Mesenchymal stem cell (in vitro differentiated cells and primary cell): ENCODE measurements around the gene GNE.
"Not testable (repeated sequence)": the region's sequence is repeated elsewhere in the genome, so short reads cannot be mapped to it uniquely, and the experiment has no call there.

Experiments used
- DNase-seq: peaks from one replicate; pipeline ENCODE4 v3.0.0-alpha.2; 2013
- H2AFZ ChIP-seq: one replicate; pipeline ENCODE4 v1.6.1; 2013; ENCODE audit warnings: low read depth, mild to moderate bottlenecking, control low read depth, inconsistent platforms, low read length, moderate library complexity
- H2AK5ac ChIP-seq: 2 replicates; pipeline ENCODE4 v1.6.1; 2013; ENCODE audit warnings: low read length, moderate library complexity, mild to moderate bottlenecking, inconsistent platforms; ENCODE audit not compliant: severe bottlenecking
- H2BK120ac ChIP-seq: one replicate; pipeline ENCODE4 v1.6.1; 2013; ENCODE audit warnings: low read depth, mild to moderate bottlenecking, inconsistent platforms, low read length, moderate library complexity
- H2BK12ac ChIP-seq, 2 experiments: one replicate each; pipeline ENCODE4 v1.6.1; 2013; ENCODE audit warnings: inconsistent platforms in 2 of 2, low read length in 2 of 2, mild to moderate bottlenecking in 2 of 2, moderate library complexity in 2 of 2, control low read depth in 1 of 2
- H2BK15ac ChIP-seq: one replicate; pipeline ENCODE4 v1.6.1; 2013; ENCODE audit warnings: mild to moderate bottlenecking, low read depth, inconsistent platforms; ENCODE audit not compliant: poor library complexity, severe bottlenecking
- H2BK5ac ChIP-seq: 2 replicates; pipeline ENCODE4 v1.6.1; 2013; ENCODE audit warnings: low read depth, mild to moderate bottlenecking, low read length, control low read depth, inconsistent platforms; ENCODE audit not compliant: poor library complexity, severe bottlenecking
- H3K14ac ChIP-seq, 2 experiments: one replicate each; pipeline ENCODE4 v1.6.1; 2013; ENCODE audit warnings: inconsistent platforms in 2 of 2, low read length in 2 of 2, control low read depth in 1 of 2, mild to moderate bottlenecking in 1 of 2, moderate library complexity in 1 of 2
- H3K18ac ChIP-seq, 2 experiments: one replicate each; pipeline ENCODE4 v1.6.1; 2013; ENCODE audit warnings: inconsistent platforms in 2 of 2, low read length in 2 of 2, control low read depth in 1 of 2, low read depth in 1 of 2, mild to moderate bottlenecking in 1 of 2
- H3K23ac ChIP-seq, 2 experiments: one replicate each; pipeline ENCODE4 v1.6.1; 2013; ENCODE audit warnings: inconsistent platforms in 2 of 2, low read length in 2 of 2, mild to moderate bottlenecking in 2 of 2, moderate library complexity in 2 of 2, control low read depth in 1 of 2
- H3K27ac ChIP-seq: 2 replicates; pipeline ENCODE4 v1.5.1; 2013; ENCODE audit warnings: mild to moderate bottlenecking, moderate library complexity, low read length, control low read depth, inconsistent platforms; ENCODE audit not compliant: poor library complexity, severe bottlenecking
- H3K27me3 ChIP-seq, 2 experiments: 2 replicates each; pipeline versions ENCODE4 v1.6.1 to v1.7.0; 2013; ENCODE audit warnings: low read length in 2 of 2, mild to moderate bottlenecking in 2 of 2, moderate library complexity in 2 of 2, control low read depth in 1 of 2, inconsistent platforms in 1 of 2; ENCODE audit not compliant: control insufficient read depth in 1 of 2, insufficient read depth in 1 of 2
- H3K36me3 ChIP-seq, 2 experiments: 2 replicates each; pipeline versions ENCODE4 v1.6.1 to v1.7.0; 2013; ENCODE audit warnings: low read length in 2 of 2, control low read depth in 1 of 2, inconsistent platforms in 1 of 2, low read depth in 1 of 2, mild to moderate bottlenecking in 1 of 2; ENCODE audit not compliant: insufficient read depth in 2 of 2, control insufficient read depth in 1 of 2
- H3K4ac ChIP-seq, 2 experiments: one replicate each; pipeline ENCODE4 v1.6.1; 2013; ENCODE audit warnings: inconsistent platforms in 2 of 2, low read length in 2 of 2, mild to moderate bottlenecking in 2 of 2, moderate library complexity in 2 of 2, control low read depth in 1 of 2, low read depth in 1 of 2
- H3K4me1 ChIP-seq: 2 replicates; pipeline ENCODE4 v1.6.1; 2013; ENCODE audit warnings: low read depth, low read length, control low read depth; ENCODE audit not compliant: control insufficient read depth, insufficient read depth
- H3K4me2 ChIP-seq: 2 replicates; pipeline ENCODE4 v1.6.1; 2013; ENCODE audit warnings: low read length, mild to moderate bottlenecking, inconsistent platforms; ENCODE audit not compliant: poor library complexity, severe bottlenecking
- H3K4me3 ChIP-seq, 2 experiments: 2 replicates each; pipeline versions ENCODE4 v1.5.1 to v1.7.0; 2013; ENCODE audit warnings: low read length in 2 of 2, mild to moderate bottlenecking in 2 of 2, control low read depth in 1 of 2, low read depth in 1 of 2; ENCODE audit not compliant: insufficient read depth in 1 of 2
- H3K79me1 ChIP-seq: replicated peaks from 2 replicates; pipeline ENCODE4 v1.6.1; 2013; ENCODE audit warnings: mild to moderate bottlenecking, control low read depth, low read length, inconsistent platforms; ENCODE audit not compliant: poor library complexity, severe bottlenecking
- H3K9ac ChIP-seq: 2 replicates; pipeline ENCODE4 v1.7.0; 2013; ENCODE audit warnings: mild to moderate bottlenecking, low read length, moderate library complexity
- H3K9me3 ChIP-seq: 2 replicates; pipeline ENCODE4 v1.7.0; 2013; ENCODE audit warnings: mild to moderate bottlenecking, low read length; ENCODE audit not compliant: control insufficient read depth
- H4K8ac ChIP-seq: one replicate; pipeline ENCODE4 v1.6.1; 2013; ENCODE audit warnings: inconsistent platforms, mild to moderate bottlenecking, low read length, moderate library complexity
- H4K91ac ChIP-seq: one replicate; pipeline ENCODE4 v1.6.1; 2013; ENCODE audit warnings: mild to moderate bottlenecking, low read length, inconsistent platforms
- WGBS: methylation state at CpG from one replicate; pipeline ENCODE4 v1.1.7; 2013; ENCODE audit warnings: mixed read lengths; 5-methylcytosine and 5-hydroxymethylcytosine counted together

Gene GNE

GRCh38 chr9:36176496-36176895, 81.8 kb downstream of the GNE start:
- H3K14ac ChIP-seq, H3K4me2 ChIP-seq, H3K27ac ChIP-seq, H2AFZ ChIP-seq, H3K4me3 ChIP-seq, H3K4me1 ChIP-seq, H4K91ac ChIP-seq, H3K4ac ChIP-seq, H4K8ac ChIP-seq, H2BK15ac ChIP-seq, H3K23ac ChIP-seq, H3K27me3 ChIP-seq, H2AK5ac ChIP-seq, H3K36me3 ChIP-seq, H3K18ac ChIP-seq, H3K9me3 ChIP-seq, DNase-seq, H3K79me1 ChIP-seq, H2BK120ac ChIP-seq, H2BK12ac ChIP-seq, H2BK5ac ChIP-seq, H3K9ac ChIP-seq: not testable (repeated sequence)
- 94% methylated on average over 9 of the region's 10 CpGs for WGBS

- H4K91ac ChIP-seq, H2AFZ ChIP-seq, DNase-seq, H3K4me2 ChIP-seq, H3K27me3 ChIP-seq, H3K23ac ChIP-seq, H3K9me3 ChIP-seq, H2BK12ac ChIP-seq, H3K4me1 ChIP-seq, H3K4ac ChIP-seq, H3K79me1 ChIP-seq, H2BK5ac ChIP-seq, H3K18ac ChIP-seq, H3K4me3 ChIP-seq, H3K27ac ChIP-seq, H3K9ac ChIP-seq, H2BK120ac ChIP-seq, H2BK15ac ChIP-seq, H3K14ac ChIP-seq, H2AK5ac ChIP-seq, H4K8ac ChIP-seq: not testable (repeated sequence)
- 100% methylated on average over 3 of the region's 3 CpGs for WGBS
- peaks cover 0 to 12% of the 10 kb centered on the region in 2 experiments for H3K36me3 ChIP-seq
These were observed 83.0 kb downstream of the GNE start for GRCh38 chr9:36175209-36175608.

GRCh38 chr9:36174731-36175130, 83.5 kb downstream of the GNE start:
- Histone ChIP-seq H3K79me1 (no peaks in the 10 kb centered on the region), H3K14ac (no peak overlapping the region), H3K9me3 (no peaks in the 10 kb centered on the region), H3K4ac (no peak overlapping the region), H4K8ac (no peak overlapping the region), H3K23ac (no peak overlapping the region), H2BK5ac (no peak overlapping the region), H3K18ac (no peak overlapping the region), H3K27ac (no peak overlapping the region), H2BK12ac (no peak overlapping the region), H3K36me3 (peaks cover 0 to 17% of the 10 kb centered on the region in 2 experiments), H3K27me3 (no peaks in the 10 kb centered on the region), H2BK15ac (no peak overlapping the region), H4K91ac (no peak overlapping the region), H2AFZ (no peak overlapping the region), H2AK5ac (no peak overlapping the region), H2BK120ac (no peak overlapping the region), H3K9ac (no peak overlapping the region), H3K4me2 (no peak overlapping the region), H3K4me1 (no peaks in the 10 kb centered on the region), H3K4me3 (no peak overlapping the region)
- 71% methylated on average over 3 of the region's 3 CpGs for WGBS
- DNase-seq, result no peak

GRCh38 chr9:36174271-36174670, 84.0 kb downstream of the GNE start:
- H3K36me3 ChIP-seq, result peaks cover 0 to 21% of the 10 kb centered on the region in 2 experiments
- H2BK120ac ChIP-seq, result no peak overlapping the region
- H2BK5ac ChIP-seq, result no peak overlapping the region
- no peaks in the 10 kb centered on the region for H3K79me1 ChIP-seq
- H3K4me2 ChIP-seq, result no peak overlapping the region
- no peak overlapping the region for H3K23ac ChIP-seq
- no peak overlapping the region for H3K18ac ChIP-seq
- 94% methylated on average over 2 of the region's 7 CpGs for WGBS
- H3K27me3 ChIP-seq, result no peaks in the 10 kb centered on the region
- no peaks in the 10 kb centered on the region for H3K9me3 ChIP-seq
- H3K4ac ChIP-seq, result no peak overlapping the region
- no peaks in the 10 kb centered on the region for H3K4me1 ChIP-seq
- no peak overlapping the region for H2BK12ac ChIP-seq
- DNase-seq, result no peak
- no peak overlapping the region for H3K27ac ChIP-seq
- H2AK5ac ChIP-seq, result no peak overlapping the region
- no peak overlapping the region for H3K9ac ChIP-seq
- no peak overlapping the region for H2AFZ ChIP-seq
- no peak overlapping the region for H3K14ac ChIP-seq
- no peak overlapping the region for H4K8ac ChIP-seq
- no peak overlapping the region for H3K4me3 ChIP-seq
- no peak overlapping the region for H4K91ac ChIP-seq
- no peak overlapping the region for H2BK15ac ChIP-seq
